GM21390 (cell line): ENCODE data around the gene ARRB2.

Source experiments
- ATAC-seq: cut with Tn5 transposase; IDR thresholded peaks from one replicate; pipeline ENCODE4 v1.9.1; 2021; ENCODE audit not compliant: unreplicated experiment

Gene ARRB2

GRCh38 chr17:4722678-4723240 is 12.3 kb downstream of the ARRB2 start:
- ATAC-seq = no peak

DNA sequence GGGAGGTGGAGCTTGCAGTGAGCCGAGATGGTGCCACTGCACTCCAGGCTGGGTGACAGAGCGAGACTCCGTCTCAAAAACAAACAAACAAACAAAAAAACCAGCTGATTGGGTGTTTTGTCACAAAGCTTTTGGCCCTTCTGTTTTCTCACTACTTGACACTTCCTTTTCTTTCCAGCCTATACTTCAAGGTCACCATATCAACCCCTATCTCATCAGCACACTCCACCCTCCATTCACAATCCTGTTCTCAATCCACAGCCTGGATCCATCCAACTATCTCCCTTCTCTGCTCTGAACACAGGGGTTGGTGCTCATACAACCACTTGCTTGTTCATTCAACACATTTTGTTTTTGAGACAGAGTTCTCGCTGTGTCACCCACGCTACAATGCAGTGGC is 14.2 kb downstream of the ARRB2 start:
- no peak for ATAC-seq

GRCh38 chr17:4725646-4726310 is 15.3 kb downstream of the ARRB2 start:
- no peak for ATAC-seq

- ATAC-seq = no peak
Observed at GRCh38 chr17:4728124-4728523, 17.7 kb downstream of the ARRB2 start.

DNA sequence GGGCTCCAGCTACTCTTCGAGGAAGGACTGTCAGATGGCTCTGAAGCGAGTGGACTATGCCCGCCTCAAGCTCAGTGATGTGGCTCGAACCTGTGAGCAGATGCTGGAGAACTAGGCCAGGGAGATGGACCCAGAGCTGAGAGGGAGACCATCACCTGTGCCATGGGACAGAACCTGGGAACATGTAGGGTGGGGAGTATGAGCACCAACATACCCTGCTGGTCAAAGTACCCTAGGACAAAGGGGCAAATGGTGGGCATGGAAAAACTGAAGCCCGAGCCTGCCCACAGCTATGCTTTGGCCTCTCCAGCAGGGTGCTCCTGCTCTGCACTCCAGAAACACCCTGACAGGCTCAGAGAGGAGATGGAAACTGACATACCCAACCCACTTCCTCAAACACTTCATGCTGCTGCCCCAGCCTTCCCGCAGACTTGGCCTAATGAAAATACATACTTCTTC is 22.7 kb downstream of the ARRB2 start:
- peak; percentile 47 for ATAC-seq

GRCh38 chr17:4734857-4735475 is 24.5 kb downstream of the ARRB2 start:
- ATAC-seq = no peak

DNA sequence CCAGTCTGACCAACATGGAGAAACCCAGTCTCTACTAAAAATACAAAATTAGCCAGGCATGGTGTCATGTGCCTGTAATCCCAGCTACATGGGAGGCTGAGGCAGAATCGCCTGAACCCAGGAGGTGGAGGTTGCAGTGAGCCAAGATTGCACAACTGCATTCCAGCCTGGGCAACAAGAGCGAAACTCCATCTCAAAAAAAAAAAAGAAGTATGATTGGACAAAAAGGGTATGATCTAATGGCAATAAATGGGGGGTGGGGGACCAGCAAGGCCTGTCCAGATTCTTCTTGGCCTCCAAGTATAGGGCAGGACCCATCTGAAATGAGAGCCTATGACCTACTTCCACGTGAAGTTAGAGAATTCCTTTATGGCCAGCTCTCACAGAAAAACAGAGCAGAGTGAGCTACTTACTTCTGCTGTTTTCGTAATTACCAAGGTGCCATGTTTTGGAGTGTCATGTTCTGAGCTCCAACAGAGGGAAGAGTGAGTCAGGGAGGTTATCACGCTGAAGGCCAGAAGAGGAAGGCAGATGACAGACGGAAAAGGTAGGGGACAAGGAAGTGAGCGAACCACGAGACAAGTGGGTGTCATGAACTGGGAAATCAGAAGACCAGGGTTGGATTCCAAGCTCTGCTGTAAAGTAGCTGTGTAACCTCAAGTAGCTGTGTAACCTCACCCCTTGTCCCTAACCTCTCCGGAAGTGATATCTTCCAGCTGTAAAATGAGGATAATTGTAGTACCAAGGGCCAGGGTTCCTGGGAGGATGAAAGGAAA is 25.6 kb downstream of the ARRB2 start:
- ATAC-seq = no peak

- no peak for ATAC-seq
Observed at GRCh38 chr17:4738136-4739121, 28.0 kb downstream of the ARRB2 start.

DNA sequence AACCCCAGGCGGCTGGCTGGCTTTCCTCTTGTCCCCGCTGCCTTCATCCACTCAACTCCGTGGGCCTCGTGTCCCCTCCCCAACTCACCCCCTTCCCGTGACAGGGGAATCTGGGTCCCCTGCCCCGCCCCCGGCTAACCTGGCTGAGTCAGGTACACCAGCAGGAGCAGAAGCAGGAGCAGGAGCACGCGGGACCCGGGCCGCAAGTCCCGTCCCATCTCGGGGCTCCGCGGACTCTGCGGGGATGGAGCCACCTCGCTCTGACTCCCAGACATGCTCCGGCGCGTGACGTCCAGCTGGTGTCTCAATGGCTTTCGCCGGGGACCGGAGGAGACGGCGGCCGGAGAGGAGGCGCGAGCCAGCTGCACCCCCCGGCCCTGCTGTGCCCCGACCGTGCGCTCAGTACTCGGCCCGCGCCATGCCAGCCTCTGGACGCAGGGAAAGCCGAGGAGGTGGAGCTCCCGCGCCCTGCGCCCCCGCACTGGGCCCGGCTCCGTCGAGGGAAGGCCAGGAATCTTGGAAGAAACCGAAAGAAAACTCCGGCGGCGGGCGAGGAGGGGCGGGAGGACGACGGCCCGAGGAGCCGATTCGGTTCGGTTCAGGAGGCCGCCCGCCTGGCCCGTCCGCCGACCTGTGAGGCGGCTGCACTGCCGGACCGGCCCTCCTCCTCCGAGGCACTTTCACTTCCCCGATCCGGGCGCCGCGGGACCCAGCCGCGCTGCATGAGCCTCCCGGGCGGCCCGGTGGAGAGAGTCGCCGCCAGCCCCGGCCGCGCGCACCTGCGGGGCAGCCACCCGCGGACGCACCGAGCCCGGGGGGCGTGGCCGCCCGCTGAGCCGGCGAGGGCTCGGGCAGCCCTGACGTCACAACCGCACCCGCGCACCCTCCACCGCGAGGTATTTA is 28.9 kb downstream of the ARRB2 start, which contains the start of the genes CXCL16 and ZMYND15:
Gene CXCL16, minus strand, starts transcription at position 807 of the 903 bp plus-strand sequence. Its CDS starts 589 bp downstream, at position 218.
Gene ZMYND15, plus strand, starts transcription at position 712 of the 903 bp plus-strand sequence. CDS start 716 bp downstream, outside the sequence.
- ATAC-seq = peak; percentile 57

GRCh38 chr17:4740025-4740351 is 29.6 kb downstream of the ARRB2 start:
- ATAC-seq = no peak

GRCh38 chr17:4740584-4740983 is 30.2 kb downstream of the ARRB2 start:
- no peak for ATAC-seq

- ATAC-seq = no peak
Observed at GRCh38 chr17:4741544-4741943, 31.1 kb downstream of the ARRB2 start.

- no peak for ATAC-seq
Observed at GRCh38 chr17:4742133-4742532, 31.7 kb downstream of the ARRB2 start.

GRCh38 chr17:4742629-4743028 is 32.2 kb downstream of the ARRB2 start:
- ATAC-seq = no peak

DNA sequence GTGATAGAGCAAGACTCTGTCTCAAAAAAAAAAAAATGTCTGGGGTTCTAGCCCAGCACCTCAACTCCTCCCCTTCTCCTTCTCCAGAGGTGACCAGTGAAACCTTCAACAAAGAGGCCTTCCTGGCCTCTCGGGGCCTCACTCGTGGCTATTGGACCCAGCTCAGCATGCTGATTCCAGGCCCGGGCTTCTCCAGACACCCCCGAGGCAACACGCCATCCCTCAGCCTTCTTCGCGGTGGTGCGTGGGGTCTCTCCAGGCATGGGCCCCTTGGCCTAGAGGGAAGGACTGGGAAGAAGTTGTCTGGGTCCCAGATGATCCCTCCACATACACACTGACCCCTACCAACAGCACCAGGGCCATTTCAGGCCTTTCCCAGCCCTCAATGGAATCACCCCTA is 32.8 kb downstream of the ARRB2 start:
- no peak for ATAC-seq

DNA sequence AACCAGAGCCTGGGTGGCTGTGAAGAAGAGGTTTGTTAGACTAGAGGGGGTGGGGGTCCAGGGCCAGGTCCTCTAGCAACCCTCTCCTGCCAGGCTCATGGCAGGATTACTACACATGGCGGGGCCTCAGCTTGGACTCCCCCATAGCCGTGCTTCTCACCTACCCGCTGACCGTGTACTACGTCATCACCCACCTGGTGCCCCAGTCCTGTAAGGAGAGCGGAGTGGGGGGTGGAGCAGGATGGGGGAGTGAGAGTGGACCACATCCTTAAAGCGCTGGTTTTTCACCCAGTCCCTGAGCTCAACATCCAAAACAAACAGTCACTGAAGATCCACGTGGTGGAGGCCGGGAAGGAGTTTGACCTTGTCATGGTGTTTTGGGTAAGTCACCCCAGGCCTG is 33.5 kb downstream of the ARRB2 start:
- ATAC-seq = no peak

GRCh38 chr17:4744999-4745969 is 34.9 kb downstream of the ARRB2 start:
- no peak for ATAC-seq

DNA sequence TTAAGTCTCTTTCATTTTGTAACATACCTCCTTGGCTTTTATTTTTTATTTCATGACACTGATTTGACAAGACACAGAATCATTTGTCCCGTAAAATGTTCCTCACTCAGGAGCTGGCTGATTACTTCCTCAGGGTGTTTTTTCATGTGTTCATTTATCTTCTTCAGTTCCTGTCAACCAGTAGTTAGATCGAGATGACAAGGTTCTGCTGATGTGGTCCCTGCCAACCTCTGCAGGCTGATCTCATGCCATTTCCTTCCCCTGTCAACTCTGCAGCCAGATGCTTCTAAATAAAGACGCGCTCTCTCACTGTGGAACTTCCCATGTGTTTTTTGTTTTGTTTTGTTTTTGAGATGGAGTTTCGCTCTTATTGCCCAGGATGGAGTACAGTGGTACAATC is 37.4 kb downstream of the ARRB2 start:
- no peak for ATAC-seq
